AG10803 (cell line): Measurements from ENCODE around the gene TMPRSS7.

ENCODE experiments used
- DNase-seq: peaks from one replicate; pipeline ENCODE4 v3.0.0; 2010; ENCODE audit warnings: low read depth
- H3K4me3 ChIP-seq: 2 replicates; pipeline ENCODE4 v1.5.1; 2011; ENCODE audit warnings: mild to moderate bottlenecking, low read length, control low read depth
- CTCF ChIP-seq: conservative IDR thresholded peaks from 2 replicates; pipeline ENCODE4 v1.5.1; 2011; ENCODE audit warnings: mild to moderate bottlenecking, low read length, control low read depth, inconsistent platforms

Gene TMPRSS7

DNA sequence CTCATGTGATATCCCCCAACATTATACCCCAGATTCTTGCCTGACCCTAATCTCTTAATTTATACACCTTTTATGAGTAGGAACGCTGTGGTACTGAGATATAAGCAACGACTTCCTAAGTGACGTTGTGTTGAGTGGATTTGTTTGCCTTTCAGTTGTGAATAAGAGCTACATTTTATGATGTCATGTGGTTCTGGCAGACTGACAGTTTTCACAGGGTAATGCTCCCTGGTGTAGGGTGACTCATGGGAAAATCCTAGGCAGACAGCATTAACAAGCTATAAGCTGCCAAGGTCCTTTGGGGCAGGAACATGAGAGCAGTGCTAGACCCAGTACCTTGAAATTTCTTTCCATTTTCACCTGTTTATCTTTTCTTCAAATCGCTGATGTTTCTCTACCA is 62.8 kb downstream of the TMPRSS7 start:
- no peak for TF ChIP-seq CTCF
- DNase-seq = peak; percentile 97
- no peak overlapping the region for H3K4me3 ChIP-seq

GRCh38 chr3:112101916-112102315 is 67.4 kb downstream of the TMPRSS7 start:
- no peak for TF ChIP-seq CTCF
- DNase-seq = peak; percentile 65
- H3K4me3 ChIP-seq = no peak overlapping the region

- DNase-seq = no peak
- TF ChIP-seq CTCF = no peak
- H3K4me3 ChIP-seq = no peak overlapping the region
Measured at GRCh38 chr3:112104774-112105173, 70.2 kb downstream of the TMPRSS7 start.

GRCh38 chr3:112109322-112109721 is 74.8 kb downstream of the TMPRSS7 start:
- no peak overlapping the region for H3K4me3 ChIP-seq
- no peak for TF ChIP-seq CTCF
- no peak for DNase-seq

DNA sequence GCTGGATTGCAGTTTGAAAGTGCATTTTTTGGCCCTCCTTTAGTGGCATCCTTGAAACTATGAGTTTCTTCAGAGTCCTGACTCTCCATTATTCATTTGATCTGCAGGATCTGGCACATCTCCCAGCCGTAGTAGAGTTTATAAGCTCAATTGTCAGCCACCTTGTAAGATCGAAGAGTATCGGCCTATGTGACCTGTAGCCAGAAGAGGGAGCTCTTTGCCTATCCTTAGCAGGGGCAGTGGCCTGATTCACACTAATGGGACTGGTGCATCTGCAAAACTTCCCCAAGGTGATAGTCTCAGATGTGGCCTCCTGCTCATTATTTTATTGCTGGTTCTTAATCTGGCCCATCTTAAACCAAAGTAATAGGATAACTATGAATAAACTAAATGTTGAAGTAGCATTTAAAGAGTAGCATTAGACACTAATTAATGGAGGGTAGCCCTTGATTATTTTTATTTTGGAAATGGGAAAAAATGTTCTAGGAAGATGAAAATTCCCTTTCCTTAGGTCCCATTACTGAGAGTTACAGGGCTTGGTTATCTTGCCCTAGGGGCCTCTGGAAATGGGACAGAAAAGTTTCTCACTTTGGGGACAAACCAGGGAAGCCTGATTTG is 77.4 kb downstream of the TMPRSS7 start:
- H3K4me3 ChIP-seq = no peak overlapping the region
- peak; percentile 68 for DNase-seq
- TF ChIP-seq CTCF = peak; percentile 89

GRCh38 chr3:112114576-112115160 is 80.1 kb downstream of the TMPRSS7 start:
- DNase-seq = no peak
- no peak overlapping the region for H3K4me3 ChIP-seq
- no peak for TF ChIP-seq CTCF

GRCh38 chr3:112115161-112115739 is 80.7 kb downstream of the TMPRSS7 start:
- H3K4me3 ChIP-seq = no peak overlapping the region

More at GRCh38 chr3:112115161-112115739, 80.7 kb downstream of the TMPRSS7 start:
- no peak for DNase-seq
- TF ChIP-seq CTCF = no peak
